PC-3 (cell line): ENCODE results near the gene CEACAM18. TPM values are rescaled to one million over a fixed set of nuclear protein-coding genes. Genes with fewer than 3 reads are reported as not detected.

Experiments used
- total RNA-seq: library from RNA; depleted of rRNA; stranded (reverse); fragments of >200 nt; gene quantifications from 2 replicates; pipeline ENCODE4 v1.2.3, GENCODE V29; 2014; rRNA removed

Gene CEACAM18
- total RNA-seq, 1 experiment from 2014 or later = not detected

Other genes with a start within 250 kb of the CEACAM18 start
- not detected in 2 replicates for gene SIGLECL1, start 227.5 kb upstream of the CEACAM18 start, total RNA-seq
- not detected in 2 replicates for gene IGLON5, start 166.9 kb upstream of the CEACAM18 start, total RNA-seq
- gene VSIG10L, start 136.4 kb upstream of the CEACAM18 start, total RNA-seq = 3.1 and 3.5 TPM in 2 replicates
- gene ETFB, start 112.2 kb upstream of the CEACAM18 start, total RNA-seq = 249 and 320 TPM in 2 replicates
- gene CLDND2, start 109.5 kb upstream of the CEACAM18 start, total RNA-seq = 0.95 TPM in 1 of 2 replicates, not detected in the other
- gene NKG7, start 105.9 kb upstream of the CEACAM18 start, total RNA-seq = not detected in 2 replicates
- gene LIM2, start 90.6 kb upstream of the CEACAM18 start, total RNA-seq = not detected in 2 replicates
- gene C19orf84, start 87.9 kb upstream of the CEACAM18 start, total RNA-seq = not detected in 2 replicates
- gene SIGLEC10, start 60.9 kb upstream of the CEACAM18 start, total RNA-seq = not detected in 2 replicates
- not detected in 2 replicates for gene SIGLEC8, start 20.1 kb upstream of the CEACAM18 start, total RNA-seq
- gene SIGLEC12, start 23.3 kb downstream of the CEACAM18 start, total RNA-seq = not detected in 2 replicates
- gene SIGLEC6, start 53.1 kb downstream of the CEACAM18 start, total RNA-seq = not detected in 2 replicates
- gene ZNF175, start 92.7 kb downstream of the CEACAM18 start, total RNA-seq = 7.5 and 8.5 TPM in 2 replicates
- not detected in 2 replicates for gene SIGLEC5, start 151.9 kb downstream of the CEACAM18 start, total RNA-seq
- not detected in 2 replicates for gene SIGLEC14, start 168.3 kb downstream of the CEACAM18 start, total RNA-seq
- 10.1 and 12.2 TPM in 2 replicates for gene SPACA6, start 214.8 kb downstream of the CEACAM18 start, total RNA-seq
- not detected in 2 replicates for gene HAS1, start 245.5 kb downstream of the CEACAM18 start, total RNA-seq